Central memory CD4-positive, alpha-beta T cell (primary cell): Measurements from ENCODE around the gene GASK1B.

ENCODE experiments used
- DNase-seq: peaks from one replicate; pipeline ENCODE4 v3.0.0; 2022

GASK1B gene

GRCh38 chr4:158182736-158183135, 9.9 kb upstream of the GASK1B start:
- no peak for DNase-seq

GRCh38 chr4:158181906-158182305, 9.1 kb upstream of the GASK1B start:
- no peak for DNase-seq

- DNase-seq = no peak
Observed at GRCh38 chr4:158179465-158179864, 6.6 kb upstream of the GASK1B start.

- DNase-seq = no peak
Observed at GRCh38 chr4:158176776-158177175, 4.0 kb upstream of the GASK1B start.

- DNase-seq = no peak
Observed at GRCh38 chr4:158176108-158176507, 3.3 kb upstream of the GASK1B start.

- DNase-seq = no peak
Observed at GRCh38 chr4:158170691-158171561, 1.9 kb downstream of the GASK1B start.

GRCh38 chr4:158169931-158170690, 2.7 kb downstream of the GASK1B start:
- DNase-seq = no peak

- DNase-seq = no peak
Observed at GRCh38 chr4:158169506-158169905, 3.3 kb downstream of the GASK1B start.

- DNase-seq = no peak
Observed at GRCh38 chr4:158168606-158169005, 4.2 kb downstream of the GASK1B start.

GRCh38 chr4:158166701-158167100, 6.1 kb downstream of the GASK1B start:
- no peak for DNase-seq

- no peak for DNase-seq
Observed at GRCh38 chr4:158164768-158165213, 8.0 kb downstream of the GASK1B start.

- no peak for DNase-seq
Observed at GRCh38 chr4:158163941-158164767, 8.7 kb downstream of the GASK1B start.

GRCh38 chr4:158162631-158163030, 10.2 kb downstream of the GASK1B start:
- DNase-seq = no peak

- DNase-seq = no peak
Observed at GRCh38 chr4:158161551-158162354, 11.1 kb downstream of the GASK1B start.

GRCh38 chr4:158159718-158160094, 13.1 kb downstream of the GASK1B start:
- DNase-seq = no peak

- no peak for DNase-seq
Observed at GRCh38 chr4:158159054-158159717, 13.6 kb downstream of the GASK1B start.

GRCh38 chr4:158157412-158157811, 15.4 kb downstream of the GASK1B start:
- DNase-seq = no peak

- no peak for DNase-seq
Observed at GRCh38 chr4:158155656-158156356, 17.0 kb downstream of the GASK1B start.

- DNase-seq = no peak
Observed at GRCh38 chr4:158147151-158147550, 25.7 kb downstream of the GASK1B start.

GRCh38 chr4:158146736-158147135, 26.1 kb downstream of the GASK1B start:
- DNase-seq = no peak

- no peak for DNase-seq
Observed at GRCh38 chr4:158139086-158139485, 33.7 kb downstream of the GASK1B start.
